ENCODE measurements around the gene SPI1. TPM values are rescaled to one million over a fixed set of nuclear protein-coding genes. Genes with fewer than 3 reads are reported as not detected.
A peak's percentile ranks its signal among the peaks of the same experiment; 100 is the strongest.

SPI1 gene
- total RNA-seq, 3 donors from 2014 or later = 4.9 to 21.0 (median 20.6) TPM

DNA sequence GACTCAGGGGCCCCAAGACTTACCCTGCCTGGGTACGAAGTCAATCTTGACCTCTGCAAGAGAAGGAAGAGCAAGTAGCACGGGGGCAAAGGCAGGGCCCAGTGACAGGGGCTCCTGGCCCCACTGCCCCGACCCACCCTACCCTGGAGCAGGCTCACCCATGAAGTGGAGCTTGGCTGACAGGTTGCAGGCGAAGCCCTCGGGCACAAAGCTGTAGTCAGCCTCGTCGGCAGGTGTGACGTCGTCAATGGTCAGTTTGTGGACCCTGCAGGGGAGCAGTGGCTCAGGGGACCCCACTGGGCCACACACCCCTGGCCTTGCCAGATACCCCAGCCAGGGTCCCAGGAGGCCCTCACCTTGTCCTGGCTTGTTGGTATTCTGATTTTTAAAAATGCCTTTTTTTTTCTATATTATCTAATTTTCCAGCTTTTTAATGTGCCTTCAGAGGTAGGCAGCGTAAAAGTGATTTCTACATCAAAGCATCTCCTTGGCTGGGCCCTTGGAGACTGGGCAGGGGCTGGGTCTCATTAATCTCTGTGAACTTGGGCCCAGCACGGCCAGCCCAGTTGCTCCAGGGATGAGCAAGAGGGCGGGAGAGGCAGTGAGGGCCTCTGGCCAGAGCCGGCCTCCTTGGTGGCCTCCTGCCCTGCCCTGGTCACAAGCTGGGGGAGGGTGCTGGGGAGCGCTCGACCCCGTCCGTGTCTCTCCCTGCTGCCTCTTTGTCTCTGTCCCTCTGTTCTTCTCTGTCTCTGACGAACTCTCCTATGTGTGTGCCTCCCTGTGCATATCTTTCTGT is 37.2 kb downstream of the SPI1 start:
- ATAC-seq = no peak
- Histone ChIP-seq H3K4me3 (no peak overlapping the region), H3K4me1 (ENCODE audit: low read depth) (no peaks in the 10 kb centered on the region), H3K9me3 (no peaks in the 10 kb centered on the region), H3K36me3 (ENCODE audit: low read depth) (no peaks in the 10 kb centered on the region)
- intact Hi-C loops (cut with DNase I, micrococcal nuclease) = no loop called here
- TF ChIP-seq, protein P1, sequence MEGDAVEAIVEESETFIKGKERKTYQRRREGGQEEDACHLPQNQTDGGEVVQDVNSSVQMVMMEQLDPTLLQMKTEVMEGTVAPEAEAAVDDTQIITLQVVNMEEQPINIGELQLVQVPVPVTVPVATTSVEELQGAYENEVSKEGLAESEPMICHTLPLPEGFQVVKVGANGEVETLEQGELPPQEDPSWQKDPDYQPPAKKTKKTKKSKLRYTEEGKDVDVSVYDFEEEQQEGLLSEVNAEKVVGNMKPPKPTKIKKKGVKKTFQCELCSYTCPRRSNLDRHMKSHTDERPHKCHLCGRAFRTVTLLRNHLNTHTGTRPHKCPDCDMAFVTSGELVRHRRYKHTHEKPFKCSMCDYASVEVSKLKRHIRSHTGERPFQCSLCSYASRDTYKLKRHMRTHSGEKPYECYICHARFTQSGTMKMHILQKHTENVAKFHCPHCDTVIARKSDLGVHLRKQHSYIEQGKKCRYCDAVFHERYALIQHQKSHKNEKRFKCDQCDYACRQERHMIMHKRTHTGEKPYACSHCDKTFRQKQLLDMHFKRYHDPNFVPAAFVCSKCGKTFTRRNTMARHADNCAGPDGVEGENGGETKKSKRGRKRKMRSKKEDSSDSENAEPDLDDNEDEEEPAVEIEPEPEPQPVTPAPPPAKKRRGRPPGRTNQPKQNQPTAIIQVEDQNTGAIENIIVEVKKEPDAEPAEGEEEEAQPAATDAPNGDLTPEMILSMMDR (IDR thresholded peaks at IDR 0.05) = no peak
- DNase-seq = no peak

DNA sequence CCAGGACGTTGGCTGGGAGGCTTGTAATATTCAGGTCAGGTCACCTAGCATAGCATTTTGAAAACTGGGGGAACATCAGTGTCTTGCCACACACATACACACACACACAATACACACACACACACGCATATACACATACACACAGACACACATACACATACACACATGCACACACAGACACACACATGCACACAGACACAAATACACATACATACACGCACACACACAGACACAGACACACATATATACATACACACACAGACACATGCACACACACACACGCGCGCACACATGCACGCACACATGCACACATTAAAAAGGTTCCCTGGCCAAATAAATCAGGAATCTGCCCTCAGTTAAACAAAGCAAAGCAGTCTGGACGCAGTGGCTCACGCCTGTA is 38.3 kb downstream of the SPI1 start:
- H3K4me3 ChIP-seq = no peak overlapping the region
- intact Hi-C loops (cut with DNase I, micrococcal nuclease) = no loop called here
- no peaks in the 10 kb centered on the region for H3K36me3 ChIP-seq (ENCODE audit: low read depth)
- TF ChIP-seq, protein P1 (IDR thresholded peaks at IDR 0.05) = no peak
- H3K4me1 ChIP-seq (ENCODE audit: low read depth) = no peaks in the 10 kb centered on the region
- ATAC-seq = no peak
- no peaks in the 10 kb centered on the region for H3K9me3 ChIP-seq
- no peak for DNase-seq

DNA sequence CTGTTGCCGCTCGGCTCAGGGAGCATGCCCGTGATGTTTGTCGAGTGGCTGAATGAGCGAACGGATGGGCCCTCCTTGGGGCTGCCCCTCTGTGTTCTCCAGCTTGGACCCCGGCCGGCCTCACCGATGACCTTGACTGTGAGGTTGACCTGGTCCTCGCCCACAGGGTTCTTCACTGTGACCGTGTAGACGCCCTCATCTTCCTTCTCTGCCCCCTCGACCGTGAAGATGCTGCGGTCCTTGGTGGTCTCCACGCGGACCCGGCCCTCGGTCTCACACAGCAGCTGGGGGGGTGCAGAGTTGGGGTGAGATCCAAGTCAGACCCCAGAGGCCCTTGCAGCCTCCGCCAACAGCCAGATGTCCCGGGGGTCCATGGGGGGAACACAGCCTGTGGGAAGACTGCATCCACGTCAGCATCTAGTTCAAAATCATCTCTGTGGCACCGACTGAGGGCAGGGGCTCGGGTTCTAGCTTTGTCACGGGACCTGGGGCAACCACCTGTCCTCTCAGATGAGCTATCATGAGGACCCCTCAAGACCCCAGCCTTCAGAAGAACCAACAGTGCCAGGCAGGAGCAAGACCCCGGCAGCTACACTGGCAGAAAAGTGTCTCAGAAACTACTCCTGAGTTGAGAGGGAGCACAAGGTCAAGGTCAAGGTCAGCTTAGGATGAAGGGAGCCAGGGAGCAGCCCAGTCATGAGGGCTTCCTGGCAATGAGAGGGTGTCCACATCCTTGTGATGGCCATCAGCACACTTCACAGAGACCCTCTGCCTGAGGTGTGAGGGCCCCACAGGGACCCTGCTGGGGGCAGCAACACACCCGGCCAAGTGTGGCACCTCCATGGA is 39.7 kb downstream of the SPI1 start:
- no peak for ATAC-seq
- H3K36me3 ChIP-seq (ENCODE audit: low read depth) = no peaks in the 10 kb centered on the region
- no peak for DNase-seq
- TF ChIP-seq, protein P1 (IDR thresholded peaks at IDR 0.05) = no peak
- intact Hi-C loops (cut with DNase I, micrococcal nuclease) = no loop called here
- no peak overlapping the region for H3K4me3 ChIP-seq
- H3K4me1 ChIP-seq (ENCODE audit: low read depth) = no peaks in the 10 kb centered on the region
- no peaks in the 10 kb centered on the region for H3K9me3 ChIP-seq

DNA sequence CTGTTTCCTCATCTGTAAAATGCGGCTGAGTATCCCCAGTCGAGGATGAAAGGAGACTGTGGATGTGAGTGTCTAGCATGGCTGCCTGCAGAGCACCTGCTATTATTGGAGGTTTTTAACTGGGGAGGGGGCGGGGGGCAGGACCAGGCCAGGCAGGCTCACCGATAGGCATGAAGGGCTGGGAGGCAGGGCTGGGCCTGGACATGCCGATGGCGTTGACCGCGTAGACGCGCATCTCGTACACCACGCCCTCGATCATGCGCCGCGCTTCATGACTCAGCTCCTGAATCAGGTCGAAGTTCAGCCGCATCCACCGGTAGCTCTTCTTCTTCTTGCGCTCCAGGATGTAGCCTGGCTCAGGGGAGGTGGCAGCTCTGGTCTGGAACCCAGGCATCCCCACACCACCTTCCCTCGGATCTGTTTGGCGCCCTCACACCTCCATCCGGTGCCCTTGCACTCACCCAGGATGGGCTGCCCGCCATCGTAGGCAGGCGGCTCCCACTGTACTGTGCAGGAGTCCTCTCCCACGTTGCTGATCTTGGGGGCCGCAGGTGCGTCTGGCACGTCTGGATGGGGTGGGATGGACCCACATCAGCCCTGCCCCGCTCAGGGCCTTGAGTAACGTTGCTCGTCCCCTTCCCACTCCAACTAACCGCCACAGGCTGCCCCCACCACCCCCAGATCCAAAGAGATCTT is 41.0 kb downstream of the SPI1 start:
- ATAC-seq (peak; percentile 13), DNase-seq (peak in 1 of 3 donors; percentile 48)
- H3K36me3 ChIP-seq (ENCODE audit: low read depth) = no peaks in the 10 kb centered on the region

DNA sequence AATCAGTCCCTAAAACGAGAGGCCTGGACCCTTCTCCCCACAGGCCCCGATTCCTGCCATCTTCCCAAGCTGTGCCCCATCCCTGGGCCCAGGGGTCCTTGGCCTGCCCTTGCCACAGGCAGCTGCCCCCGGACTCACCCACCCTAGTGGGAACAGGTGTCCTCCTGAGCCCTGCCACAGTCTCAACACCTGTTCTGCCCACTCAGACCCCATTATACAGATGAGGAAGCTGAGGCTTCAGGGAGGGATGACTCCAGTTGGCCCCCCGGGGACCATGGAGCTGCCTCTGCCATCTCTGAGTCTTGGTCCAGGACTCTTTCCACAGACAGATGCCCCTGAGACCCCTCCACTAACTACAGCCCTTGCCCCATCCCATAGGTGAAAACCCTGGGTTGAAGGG is 41.8 kb downstream of the SPI1 start:
- TF ChIP-seq, protein P1 (IDR thresholded peaks at IDR 0.05) = no peak
- Histone ChIP-seq H3K4me1 (ENCODE audit: low read depth) (peaks cover 5% of the 10 kb centered on the region), H3K4me3 (no peak overlapping the region), H3K36me3 (ENCODE audit: low read depth) (no peaks in the 10 kb centered on the region), H3K9me3 (no peaks in the 10 kb centered on the region)
- intact Hi-C loops (cut with DNase I, micrococcal nuclease) = no loop called here
- ATAC-seq = no peak
- peak in 1 of 3 donors; percentile 26 for DNase-seq

More for the DNA sequence above, 41.0 kb downstream of the SPI1 start:
- intact Hi-C loops (cut with DNase I, micrococcal nuclease) = no loop called here
- Histone ChIP-seq H3K4me3 (no peak overlapping the region), H3K9me3 (no peaks in the 10 kb centered on the region), H3K4me1 (ENCODE audit: low read depth) (no peaks in the 10 kb centered on the region)
- TF ChIP-seq, protein P1 (IDR thresholded peaks at IDR 0.05) = no peak
